WTC11 (cell line): Measurements from ENCODE around the gene CHRNE.

Experiments
- ARID4B ChIP-seq: sonication (generic); formaldehyde crosslinking; IDR thresholded peaks from 2 replicates; pipeline ENCODE4 v1.8.0; 2023; ENCODE audit warnings: missing genetic modification reagents, mild to moderate bottlenecking, borderline replicate concordance
- CREB1 ChIP-seq: sonication (generic); formaldehyde crosslinking; IDR thresholded peaks from 2 replicates; pipeline ENCODE4 v1.8.0; 2023; ENCODE audit warnings: mild to moderate bottlenecking, missing genetic modification reagents
- CTCF ChIP-seq: fragments of 200-600 bp; IDR thresholded peaks from 2 replicates; pipeline ENCODE4 v1.8.0; 2022; ENCODE audit warnings: antibody characterized with exemption
- MXD4 ChIP-seq: fragments of 250-450 bp; sonication (Bioruptor Pico); IDR thresholded peaks from 2 replicates; pipeline ENCODE4 v1.8.0; 2021; ENCODE audit warnings: mild to moderate bottlenecking, moderate library complexity, borderline replicate concordance
- PRDM15 ChIP-seq: sonication (generic); formaldehyde crosslinking; IDR thresholded peaks from 2 replicates; pipeline ENCODE4 v1.8.0; 2022; ENCODE audit warnings: missing genetic modification reagents
- SP1 ChIP-seq: sonication (generic); formaldehyde crosslinking; conservative IDR thresholded peaks from 2 replicates; pipeline ENCODE4 v1.8.1; 2022; ENCODE audit warnings: missing genetic modification reagents
- ZNF425 ChIP-seq: fragments of 250-450 bp; sonication (Bioruptor Pico); conservative IDR thresholded peaks from 2 replicates; pipeline ENCODE4 v1.9.0; 2021; ENCODE audit warnings: mild to moderate bottlenecking

- TF ChIP-seq CTCF (no peak), PRDM15 (CRISPR knock-in tag) (no peak), ZNF425 (no peak), ARID4B (CRISPR knock-in tag) (no peak), CREB1 (CRISPR knock-in tag) (no peak), MXD4 (CRISPR knock-in tag) (no peak), SP1 (CRISPR knock-in tag) (no peak)
Observed at GRCh38 chr17:4891411-4892410, 11.2 kb downstream of the CHRNE start.
